Fibroblast of lung (primary cell): Measurements from ENCODE around the gene SBF2. TPM values are rescaled to one million over a fixed set of nuclear protein-coding genes. Genes with fewer than 3 reads are reported as not detected.

ENCODE experiments used
- DNase-seq, 2 donors: peaks; one replicate each; pipeline versions ENCODE4 v3.0.0 to v3.0.0-alpha.2; 2010; ENCODE audit warnings: low read depth in 2 of 2
- H2AFZ ChIP-seq: 2 replicates; pipeline ENCODE4 v1.5.1; 2012; ENCODE audit warnings: low read length, control low read depth, inconsistent platforms
- H3K27ac ChIP-seq: 2 replicates; pipeline ENCODE4 v1.5.1; 2011; ENCODE audit warnings: low read length, control low read depth; ENCODE audit not compliant: insufficient read depth
- H3K27me3 ChIP-seq: 2 replicates; pipeline ENCODE4 v1.5.1; 2011; ENCODE audit warnings: mild to moderate bottlenecking, low read length; ENCODE audit not compliant: control insufficient read depth, insufficient read depth
- H3K36me3 ChIP-seq: 2 replicates; pipeline ENCODE4 v1.5.1; 2011; ENCODE audit warnings: low read length; ENCODE audit not compliant: control insufficient read depth, insufficient read depth
- H3K4me1 ChIP-seq: 2 replicates; pipeline ENCODE4 v1.5.1; 2011; ENCODE audit warnings: low read length; ENCODE audit not compliant: control insufficient read depth, insufficient read depth; ENCODE audit errors: extremely low read depth
- H3K4me2 ChIP-seq: 2 replicates; pipeline ENCODE4 v1.5.1; 2011; ENCODE audit warnings: low read length, control low read depth; ENCODE audit not compliant: insufficient read depth; ENCODE audit errors: extremely low read depth
- H3K4me3 ChIP-seq, 4 experiments: fragments of 200-600 bp in 1 of 4; sonication (generic) in 1 of 4; replicated peaks in 1 of 4; 2 replicates each; pipeline ENCODE4 v1.5.1; 2011 to 2016; ENCODE audit warnings: low read length in 4 of 4, low read depth in 3 of 4, mild to moderate bottlenecking in 3 of 4, control low read depth in 2 of 4, inconsistent platforms in 1 of 4, mixed read lengths in 1 of 4; ENCODE audit not compliant: insufficient read depth in 1 of 4; ENCODE audit errors: control extremely low read depth in 1 of 4
- H3K79me2 ChIP-seq: 2 replicates; pipeline ENCODE4 v1.5.1; 2012; ENCODE audit warnings: mild to moderate bottlenecking, low read length, inconsistent platforms; ENCODE audit not compliant: control insufficient read depth, insufficient read depth
- H3K9ac ChIP-seq: 2 replicates; pipeline ENCODE4 v1.5.1; 2011; ENCODE audit warnings: mild to moderate bottlenecking, low read length, control low read depth; ENCODE audit not compliant: insufficient read depth
- H3K9me3 ChIP-seq: 2 replicates; pipeline ENCODE4 v1.5.1; 2012; ENCODE audit warnings: low read depth, low read length; ENCODE audit not compliant: control insufficient read depth, insufficient read depth
- H4K20me1 ChIP-seq: 2 replicates; pipeline ENCODE4 v1.5.1; 2011; ENCODE audit warnings: low read length; ENCODE audit not compliant: control insufficient read depth, insufficient read depth; ENCODE audit errors: extremely low read depth
- CTCF ChIP-seq, 2 donors: IDR thresholded peaks in 1 of 2; conservative IDR thresholded peaks in 1 of 2; 1 replicate in 1 of 2; 2 replicates in 1 of 2; pipeline ENCODE4 v1.5.1; 2011 to 2012; ENCODE audit warnings: low read length in 2 of 2, control low read depth in 1 of 2, inconsistent platforms in 1 of 2, low read depth in 1 of 2, mild to moderate bottlenecking in 1 of 2
- EZH2 ChIP-seq: IDR thresholded peaks from 2 replicates; pipeline ENCODE4 v1.5.1; 2012; ENCODE audit warnings: low read length, control low read depth, mild to moderate bottlenecking; ENCODE audit errors: missing control alignments
- polyA plus RNA-seq, 2 donors: library from polyadenylated mRNA; depleted of rRNA in 1 of 2; stranded (reverse) in 1 of 2; unstranded in 1 of 2; fragments of >200 nt; gene quantifications; 2 replicates each; pipeline ENCODE4 v1.2.1, GENCODE V29; 2011 to 2012; ENCODE audit warnings: missing spikeins in 1 of 2
- total RNA-seq: library from RNA; depleted of rRNA; stranded (reverse); fragments of >200 nt; gene quantifications from 2 replicates; pipeline ENCODE4 v1.2.1, GENCODE V29; 2014

Gene SBF2
- total and polyA plus RNA-seq, 2 donors (not counting 1 experiment from before 2014, with no cell fraction given) = 69.4 to 95.9 TPM

- no peak overlapping the region for H3K4me3 ChIP-seq
- H3K27me3 ChIP-seq = no peaks in the 10 kb centered on the region
- H3K9ac ChIP-seq = no peak overlapping the region
- DNase-seq = no peak
- no peak overlapping the region for H3K27ac ChIP-seq
- H2AFZ ChIP-seq = no peak overlapping the region
- H3K79me2 ChIP-seq = no peaks in the 10 kb centered on the region
- H3K9me3 ChIP-seq = no peaks in the 10 kb centered on the region
- H3K36me3 ChIP-seq = no peaks in the 10 kb centered on the region
- no peaks in the 10 kb centered on the region for H4K20me1 ChIP-seq
- H3K4me2 ChIP-seq = no peak overlapping the region
- H3K4me1 ChIP-seq = no peaks in the 10 kb centered on the region
- TF ChIP-seq EZH2 (no peak), CTCF (conservative IDR thresholded peaks at IDR 0.05 in 1 of 2, IDR thresholded peaks at IDR 0.05 in 1 of 2; ENCODE audit: low read depth in 1 of 2, low read length in 2 of 2) (no peak)
These were observed 419.6 kb downstream of the SBF2 start for GRCh38 chr11:9874466-9874865.

GRCh38 chr11:9868641-9869040, 425.4 kb downstream of the SBF2 start:
- no peaks in the 10 kb centered on the region for H3K27me3 ChIP-seq
- no peak for DNase-seq
- no peak overlapping the region for H3K4me3 ChIP-seq
- H3K4me1 ChIP-seq = no peaks in the 10 kb centered on the region
- H3K9ac ChIP-seq = no peak overlapping the region
- H3K36me3 ChIP-seq = no peaks in the 10 kb centered on the region
- no peaks in the 10 kb centered on the region for H4K20me1 ChIP-seq
- H2AFZ ChIP-seq = no peak overlapping the region
- no peaks in the 10 kb centered on the region for H3K79me2 ChIP-seq
- no peaks in the 10 kb centered on the region for H3K9me3 ChIP-seq
- TF ChIP-seq CTCF (conservative IDR thresholded peaks at IDR 0.05 in 1 of 2, IDR thresholded peaks at IDR 0.05 in 1 of 2; ENCODE audit: low read depth in 1 of 2, low read length in 2 of 2) = no peak
- no peak for TF ChIP-seq EZH2
- H3K4me2 ChIP-seq = no peak overlapping the region
- no peak overlapping the region for H3K27ac ChIP-seq

- no peak overlapping the region for H3K27ac ChIP-seq
These were observed 431.0 kb downstream of the SBF2 start for GRCh38 chr11:9862981-9863380.

More at GRCh38 chr11:9862981-9863380, 431.0 kb downstream of the SBF2 start:
- no peak for DNase-seq
- no peak overlapping the region for H3K9ac ChIP-seq
- H3K36me3 ChIP-seq = no peaks in the 10 kb centered on the region
- TF ChIP-seq CTCF (conservative IDR thresholded peaks at IDR 0.05 in 1 of 2, IDR thresholded peaks at IDR 0.05 in 1 of 2; ENCODE audit: low read depth in 1 of 2, low read length in 2 of 2) (no peak), EZH2 (no peak)
- no peak overlapping the region for H3K4me2 ChIP-seq
- H3K4me3 ChIP-seq = no peak overlapping the region
- H3K27me3 ChIP-seq = no peaks in the 10 kb centered on the region
- peaks cover 9% of the 10 kb centered on the region for H3K4me1 ChIP-seq
- no peak overlapping the region for H2AFZ ChIP-seq
- no peaks in the 10 kb centered on the region for H4K20me1 ChIP-seq
- no peaks in the 10 kb centered on the region for H3K9me3 ChIP-seq
- H3K79me2 ChIP-seq = no peaks in the 10 kb centered on the region
